ENCODE results near the gene SPRN.
"Not testable (repeated sequence)": the region's sequence is repeated elsewhere in the genome, so short reads cannot be mapped to it uniquely, and the experiment has no call there.

DNA sequence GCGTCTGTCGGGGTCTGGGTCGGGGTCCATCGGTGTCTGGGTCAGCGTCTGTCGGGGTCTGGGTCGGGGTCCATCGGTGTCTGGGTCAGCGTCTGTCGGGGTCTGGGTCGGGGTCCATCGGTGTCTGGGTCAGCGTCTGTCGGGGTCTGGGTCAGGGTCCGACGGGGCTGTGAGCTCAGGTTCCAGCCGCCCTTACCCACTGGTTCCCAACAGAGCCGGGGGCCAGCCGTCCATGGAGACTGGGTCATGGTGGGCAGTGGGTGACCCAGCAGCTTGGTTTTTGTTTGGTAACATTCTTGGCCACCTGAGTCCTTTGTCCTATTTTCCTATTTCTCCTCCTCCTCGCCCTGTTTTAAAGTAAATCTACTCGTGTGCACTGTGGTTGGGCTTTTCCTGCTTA lies 16.9 kb upstream of the SPRN start:
- TF ChIP-seq MAFK (IDR thresholded peaks at IDR 0.05; ENCODE audit: low read depth, low read length); POLR2A (IDR thresholded peaks at IDR 0.05; ENCODE audit: low read depth, low read length); RFX5 (IDR thresholded peaks at IDR 0.05; ENCODE audit: low read depth, low read length); SMC3 (IDR thresholded peaks at IDR 0.05; ENCODE audit: low read depth, low read length); RAD21 (IDR thresholded peaks at IDR 0.05; ENCODE audit: low read length); NFE2L2 (IDR thresholded peaks at IDR 0.05; ENCODE audit: low read depth, low read length); CEBPB (IDR thresholded peaks at IDR 0.05; ENCODE audit: low read depth, low read length); RCOR1 (IDR thresholded peaks at IDR 0.05; ENCODE audit: insufficient replicate concordance, low read length); MXI1 (IDR thresholded peaks at IDR 0.05; ENCODE audit: borderline replicate concordance, low read depth, low read length); MAZ (IDR thresholded peaks at IDR 0.05; ENCODE audit: borderline replicate concordance, low read depth, low read length); BHLHE40 (IDR thresholded peaks at IDR 0.05; ENCODE audit: low read depth, low read length): not testable (repeated sequence)
- TF ChIP-seq, protein P1, sequence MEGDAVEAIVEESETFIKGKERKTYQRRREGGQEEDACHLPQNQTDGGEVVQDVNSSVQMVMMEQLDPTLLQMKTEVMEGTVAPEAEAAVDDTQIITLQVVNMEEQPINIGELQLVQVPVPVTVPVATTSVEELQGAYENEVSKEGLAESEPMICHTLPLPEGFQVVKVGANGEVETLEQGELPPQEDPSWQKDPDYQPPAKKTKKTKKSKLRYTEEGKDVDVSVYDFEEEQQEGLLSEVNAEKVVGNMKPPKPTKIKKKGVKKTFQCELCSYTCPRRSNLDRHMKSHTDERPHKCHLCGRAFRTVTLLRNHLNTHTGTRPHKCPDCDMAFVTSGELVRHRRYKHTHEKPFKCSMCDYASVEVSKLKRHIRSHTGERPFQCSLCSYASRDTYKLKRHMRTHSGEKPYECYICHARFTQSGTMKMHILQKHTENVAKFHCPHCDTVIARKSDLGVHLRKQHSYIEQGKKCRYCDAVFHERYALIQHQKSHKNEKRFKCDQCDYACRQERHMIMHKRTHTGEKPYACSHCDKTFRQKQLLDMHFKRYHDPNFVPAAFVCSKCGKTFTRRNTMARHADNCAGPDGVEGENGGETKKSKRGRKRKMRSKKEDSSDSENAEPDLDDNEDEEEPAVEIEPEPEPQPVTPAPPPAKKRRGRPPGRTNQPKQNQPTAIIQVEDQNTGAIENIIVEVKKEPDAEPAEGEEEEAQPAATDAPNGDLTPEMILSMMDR (conservative IDR thresholded peaks at IDR 0.05; ENCODE audit: low read depth, low read length), result not testable (repeated sequence)
- TF ChIP-seq, protein P2, sequence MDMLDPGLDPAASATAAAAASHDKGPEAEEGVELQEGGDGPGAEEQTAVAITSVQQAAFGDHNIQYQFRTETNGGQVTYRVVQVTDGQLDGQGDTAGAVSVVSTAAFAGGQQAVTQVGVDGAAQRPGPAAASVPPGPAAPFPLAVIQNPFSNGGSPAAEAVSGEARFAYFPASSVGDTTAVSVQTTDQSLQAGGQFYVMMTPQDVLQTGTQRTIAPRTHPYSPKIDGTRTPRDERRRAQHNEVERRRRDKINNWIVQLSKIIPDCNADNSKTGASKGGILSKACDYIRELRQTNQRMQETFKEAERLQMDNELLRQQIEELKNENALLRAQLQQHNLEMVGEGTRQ (IDR thresholded peaks at IDR 0.05; ENCODE audit: low read depth, low read length), result not testable (repeated sequence)
- TF ChIP-seq, protein P3, sequence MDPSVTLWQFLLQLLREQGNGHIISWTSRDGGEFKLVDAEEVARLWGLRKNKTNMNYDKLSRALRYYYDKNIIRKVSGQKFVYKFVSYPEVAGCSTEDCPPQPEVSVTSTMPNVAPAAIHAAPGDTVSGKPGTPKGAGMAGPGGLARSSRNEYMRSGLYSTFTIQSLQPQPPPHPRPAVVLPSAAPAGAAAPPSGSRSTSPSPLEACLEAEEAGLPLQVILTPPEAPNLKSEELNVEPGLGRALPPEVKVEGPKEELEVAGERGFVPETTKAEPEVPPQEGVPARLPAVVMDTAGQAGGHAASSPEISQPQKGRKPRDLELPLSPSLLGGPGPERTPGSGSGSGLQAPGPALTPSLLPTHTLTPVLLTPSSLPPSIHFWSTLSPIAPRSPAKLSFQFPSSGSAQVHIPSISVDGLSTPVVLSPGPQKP (IDR thresholded peaks at IDR 0.05; ENCODE audit: borderline replicate concordance, low read depth, low read length), result not testable (repeated sequence)

All from IMR-90 (cell line).